ENCODE data around the gene FOXL1. TPM values are rescaled to one million over a fixed set of nuclear protein-coding genes. Genes with fewer than 3 reads are reported as not detected.

The FOXL1 gene
- total RNA-seq, 1 donor from 2014 or later, result 0.07 TPM

DNA sequence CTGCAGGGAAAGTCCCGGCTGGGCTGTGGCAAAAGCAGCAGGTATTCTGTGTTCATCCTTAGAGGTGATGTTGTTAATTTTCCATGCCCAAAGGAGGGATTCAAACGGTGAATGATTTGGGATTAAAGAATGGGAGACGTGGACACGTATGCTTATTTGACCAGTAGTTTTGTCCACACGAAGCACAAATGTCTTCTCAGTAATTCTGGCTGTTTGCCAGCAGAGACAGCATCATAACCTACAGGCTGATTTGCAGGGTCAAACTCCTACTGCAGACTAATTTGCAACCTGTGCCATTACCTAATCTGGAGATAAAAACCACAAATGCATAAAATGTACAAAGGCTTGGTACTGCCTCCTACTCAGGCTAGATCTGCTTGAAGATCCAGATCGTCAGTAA is 37.5 kb upstream of the FOXL1 start:
- TF ChIP-seq EZH2 (IDR thresholded peaks at IDR 0.05) (no peak), EZH2phosphoT487 (IDR thresholded peaks at IDR 0.05) (no peak)
- TF ChIP-seq, protein P1, sequence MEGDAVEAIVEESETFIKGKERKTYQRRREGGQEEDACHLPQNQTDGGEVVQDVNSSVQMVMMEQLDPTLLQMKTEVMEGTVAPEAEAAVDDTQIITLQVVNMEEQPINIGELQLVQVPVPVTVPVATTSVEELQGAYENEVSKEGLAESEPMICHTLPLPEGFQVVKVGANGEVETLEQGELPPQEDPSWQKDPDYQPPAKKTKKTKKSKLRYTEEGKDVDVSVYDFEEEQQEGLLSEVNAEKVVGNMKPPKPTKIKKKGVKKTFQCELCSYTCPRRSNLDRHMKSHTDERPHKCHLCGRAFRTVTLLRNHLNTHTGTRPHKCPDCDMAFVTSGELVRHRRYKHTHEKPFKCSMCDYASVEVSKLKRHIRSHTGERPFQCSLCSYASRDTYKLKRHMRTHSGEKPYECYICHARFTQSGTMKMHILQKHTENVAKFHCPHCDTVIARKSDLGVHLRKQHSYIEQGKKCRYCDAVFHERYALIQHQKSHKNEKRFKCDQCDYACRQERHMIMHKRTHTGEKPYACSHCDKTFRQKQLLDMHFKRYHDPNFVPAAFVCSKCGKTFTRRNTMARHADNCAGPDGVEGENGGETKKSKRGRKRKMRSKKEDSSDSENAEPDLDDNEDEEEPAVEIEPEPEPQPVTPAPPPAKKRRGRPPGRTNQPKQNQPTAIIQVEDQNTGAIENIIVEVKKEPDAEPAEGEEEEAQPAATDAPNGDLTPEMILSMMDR (IDR thresholded peaks at IDR 0.05), result no peak
- no peaks in the 10 kb centered on the region for H3K36me3 ChIP-seq
- peaks cover 15% of the 10 kb centered on the region for H3K4me1 Mint-ChIP-seq

DNA sequence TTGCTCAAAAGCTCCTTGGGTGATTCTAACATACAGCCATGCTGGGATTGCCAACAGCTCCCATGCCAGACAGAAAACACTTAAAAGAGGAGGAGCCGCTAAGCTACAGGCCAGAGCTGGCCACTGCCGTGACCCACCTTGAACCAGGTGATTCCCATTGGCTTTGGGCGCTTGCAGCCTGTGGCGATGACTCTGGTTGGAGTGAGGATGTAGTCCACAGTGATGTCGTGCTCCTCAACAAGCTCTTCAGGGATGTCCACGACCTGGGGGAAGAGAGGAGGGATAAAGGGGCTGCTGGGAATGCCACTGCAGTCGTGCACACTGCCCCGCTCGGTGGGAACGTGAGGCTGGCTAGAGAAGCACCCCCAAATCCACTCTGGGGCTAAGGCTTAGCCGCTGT is 36.8 kb upstream of the FOXL1 start:
- Mint-ChIP-seq H3K4me3 (no peak overlapping the region), H3K27ac (no peak overlapping the region), H3K36me3 (no peaks in the 10 kb centered on the region), H3K4me1 (peaks cover 10% of the 10 kb centered on the region), H3K9me3 (no peaks in the 10 kb centered on the region), H3K27me3 (ENCODE audit: insufficient read depth, low read depth) (peaks cover 6% of the 10 kb centered on the region)
- H3F3A ChIP-seq (ENCODE audit: low read depth), result no peaks in the 10 kb centered on the region
- no peaks in the 10 kb centered on the region for H3K27me3 ChIP-seq
- no peak overlapping the region for H3K9ac ChIP-seq
- peaks cover 9% of the 10 kb centered on the region for H4K20me1 ChIP-seq (ENCODE audit: low read depth)
- H3K4me1 ChIP-seq, result no peaks in the 10 kb centered on the region
- H3K27ac ChIP-seq, result no peak overlapping the region
- H3K4me3 ChIP-seq, result no peak overlapping the region
- H3K9me3 ChIP-seq (ENCODE audit: low read depth), result no peaks in the 10 kb centered on the region
- H3K79me2 ChIP-seq (ENCODE audit: low read depth), result no peaks in the 10 kb centered on the region
- DNase-seq (ENCODE audit: low spot score), result no peak
- H3K36me3 ChIP-seq, result no peaks in the 10 kb centered on the region
- no peak overlapping the region for H3K4me2 ChIP-seq
- no peak overlapping the region for H2AFZ ChIP-seq (replicated peaks)
- TF ChIP-seq, protein P1 (IDR thresholded peaks at IDR 0.05), result no peak
- TF ChIP-seq EZH2phosphoT487 (IDR thresholded peaks at IDR 0.05) (no peak), EZH2 (IDR thresholded peaks at IDR 0.05) (no peak)

More for the DNA sequence above, 37.5 kb upstream of the FOXL1 start:
- no peak overlapping the region for H3K4me3 ChIP-seq
- no peak overlapping the region for H2AFZ ChIP-seq (replicated peaks)
- no peak overlapping the region for H3K4me2 ChIP-seq
- H3K79me2 ChIP-seq (ENCODE audit: low read depth), result no peaks in the 10 kb centered on the region
- H3K9me3 ChIP-seq (ENCODE audit: low read depth), result no peaks in the 10 kb centered on the region
- H3K27ac ChIP-seq, result no peak overlapping the region
- H3K27me3 ChIP-seq, result no peaks in the 10 kb centered on the region
- H3K27ac Mint-ChIP-seq, result no peak overlapping the region
- no peak overlapping the region for H3K9ac ChIP-seq
- no peaks in the 10 kb centered on the region for H3K9me3 Mint-ChIP-seq
- no peak overlapping the region for H3K4me3 Mint-ChIP-seq
- no peaks in the 10 kb centered on the region for H3F3A ChIP-seq (ENCODE audit: low read depth)
- H3K27me3 Mint-ChIP-seq (ENCODE audit: insufficient read depth, low read depth), result peaks cover 3% of the 10 kb centered on the region
- H3K36me3 Mint-ChIP-seq, result no peaks in the 10 kb centered on the region
- peaks cover 12% of the 10 kb centered on the region for H4K20me1 ChIP-seq (ENCODE audit: low read depth)
- no peaks in the 10 kb centered on the region for H3K4me1 ChIP-seq
- DNase-seq (ENCODE audit: low spot score), result no peak

DNA sequence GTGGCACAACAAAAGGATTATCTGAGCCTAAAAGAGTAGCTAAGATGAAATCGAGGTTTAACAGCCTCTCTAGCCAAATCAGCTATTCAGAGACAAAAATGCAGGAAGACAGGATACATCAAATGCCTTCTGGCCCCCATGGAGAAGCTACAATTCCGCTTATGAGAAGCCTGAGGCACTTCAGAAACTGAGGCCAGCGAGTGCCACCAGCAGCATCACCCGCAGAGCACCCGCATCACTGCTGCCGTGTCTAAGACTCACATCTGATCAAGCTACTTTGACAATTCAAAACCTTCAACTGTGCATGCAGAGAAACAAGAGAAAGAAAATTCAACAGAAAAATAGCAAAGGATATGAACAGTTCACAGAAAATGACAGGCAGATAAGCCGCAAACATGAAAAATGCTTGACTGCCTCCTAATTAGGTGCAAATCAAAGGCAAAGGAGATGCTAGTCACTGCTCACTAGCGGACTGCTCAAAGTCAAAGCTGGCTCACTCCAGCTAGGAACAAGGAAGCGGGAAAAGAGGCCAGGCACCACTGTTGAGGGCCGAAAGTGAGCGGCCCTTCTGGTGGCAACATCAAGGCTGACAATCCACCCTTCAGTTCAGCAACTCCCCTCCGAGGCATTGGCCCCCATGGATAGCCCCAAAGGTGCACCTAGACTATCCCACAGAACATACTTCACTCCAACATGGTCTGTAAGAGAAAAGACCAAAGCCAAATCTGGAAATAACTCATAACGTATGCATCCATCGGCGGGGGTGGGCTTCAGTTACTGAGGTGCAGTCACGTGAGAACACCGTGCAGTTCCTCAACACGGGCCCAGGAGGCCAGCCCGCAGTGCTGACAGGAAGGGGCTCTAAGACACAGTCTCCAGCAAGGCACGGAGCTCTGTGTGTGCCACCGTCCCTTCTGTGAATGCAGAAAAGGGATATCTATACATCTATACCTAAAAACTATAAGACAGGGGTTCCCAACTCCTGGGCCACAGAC is 35.3 kb upstream of the FOXL1 start:
- no peak overlapping the region for H3K9ac ChIP-seq
- no peaks in the 10 kb centered on the region for H3K9me3 ChIP-seq (ENCODE audit: low read depth)
- no peaks in the 10 kb centered on the region for H3K36me3 ChIP-seq
- Mint-ChIP-seq H3K36me3 (no peaks in the 10 kb centered on the region), H3K27me3 (ENCODE audit: insufficient read depth, low read depth) (peaks cover 6% of the 10 kb centered on the region), H3K9me3 (no peaks in the 10 kb centered on the region), H3K27ac (no peak overlapping the region), H3K4me3 (no peak overlapping the region), H3K4me1 (peaks cover 10% of the 10 kb centered on the region)
- no peak for DNase-seq (ENCODE audit: low spot score)
- H3K4me2 ChIP-seq, result no peak overlapping the region
- H2AFZ ChIP-seq (replicated peaks), result no peak overlapping the region
- no peak for TF ChIP-seq EZH2 (IDR thresholded peaks at IDR 0.05)
- no peak for TF ChIP-seq EZH2phosphoT487 (IDR thresholded peaks at IDR 0.05)
- TF ChIP-seq, protein P1 (IDR thresholded peaks at IDR 0.05), result no peak
- no peak overlapping the region for H3K4me3 ChIP-seq
- no peak overlapping the region for H3K27ac ChIP-seq
- H3K27me3 ChIP-seq, result no peaks in the 10 kb centered on the region
- peaks cover 9% of the 10 kb centered on the region for H4K20me1 ChIP-seq (ENCODE audit: low read depth)
- no peaks in the 10 kb centered on the region for H3F3A ChIP-seq (ENCODE audit: low read depth)
- H3K79me2 ChIP-seq (ENCODE audit: low read depth), result no peaks in the 10 kb centered on the region
- no peaks in the 10 kb centered on the region for H3K4me1 ChIP-seq

Data from neural progenitor cell (in vitro differentiated cells).